NCI-H69 (cell line): ENCODE data around the gene POU6F2.

Experiments used
- DNase-seq: peaks from one replicate; lab custom pipeline; 2025; lab: John Stamatoyannopoulos, UW

POU6F2 gene

DNA sequence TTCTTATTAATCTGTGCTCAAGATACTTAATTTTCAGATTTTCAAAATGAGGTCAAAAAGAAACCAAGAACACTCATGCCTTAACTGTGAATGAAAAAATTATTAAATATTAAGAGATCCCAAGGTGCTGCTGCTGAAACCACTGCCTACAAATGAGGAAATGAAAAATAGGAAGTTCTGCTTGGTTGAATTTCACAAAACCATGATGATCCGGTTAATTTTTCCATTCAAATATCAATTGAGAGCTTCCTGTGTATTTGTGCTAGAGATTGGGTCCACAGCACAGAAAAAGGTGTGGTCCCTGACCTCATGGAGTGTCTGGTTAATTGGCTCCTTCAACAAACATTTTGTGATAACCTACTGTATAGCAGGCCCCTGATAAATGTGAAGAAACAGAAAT is 455.8 kb downstream of the POU6F2 start:
- no peak for DNase-seq

- no peak for DNase-seq
Measured at GRCh38 chr7:39434012-39434411, 456.3 kb downstream of the POU6F2 start.

DNA sequence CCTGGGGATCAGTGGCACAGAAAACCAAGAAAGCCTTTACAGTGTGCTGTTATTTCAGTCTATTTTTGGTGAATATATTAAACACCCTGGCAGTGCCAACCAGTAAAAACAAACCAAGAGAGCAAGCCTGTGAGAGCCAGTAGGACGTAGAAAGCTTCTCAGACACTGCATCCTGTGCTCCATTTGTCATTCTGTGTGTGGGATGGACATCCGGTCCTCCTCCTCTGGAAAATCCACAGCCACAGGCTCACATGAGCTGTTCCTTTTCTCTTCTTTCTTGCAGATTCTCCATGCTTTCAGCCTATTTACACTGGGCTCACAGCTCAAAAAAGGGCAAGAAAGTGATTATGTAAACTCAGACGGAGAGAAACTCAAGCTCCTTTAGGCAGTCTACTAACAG is 468.8 kb downstream of the POU6F2 start:
- no peak for DNase-seq

GRCh38 chr7:39451901-39452300 is 474.2 kb downstream of the POU6F2 start:
- peak; percentile 45 for DNase-seq

DNA sequence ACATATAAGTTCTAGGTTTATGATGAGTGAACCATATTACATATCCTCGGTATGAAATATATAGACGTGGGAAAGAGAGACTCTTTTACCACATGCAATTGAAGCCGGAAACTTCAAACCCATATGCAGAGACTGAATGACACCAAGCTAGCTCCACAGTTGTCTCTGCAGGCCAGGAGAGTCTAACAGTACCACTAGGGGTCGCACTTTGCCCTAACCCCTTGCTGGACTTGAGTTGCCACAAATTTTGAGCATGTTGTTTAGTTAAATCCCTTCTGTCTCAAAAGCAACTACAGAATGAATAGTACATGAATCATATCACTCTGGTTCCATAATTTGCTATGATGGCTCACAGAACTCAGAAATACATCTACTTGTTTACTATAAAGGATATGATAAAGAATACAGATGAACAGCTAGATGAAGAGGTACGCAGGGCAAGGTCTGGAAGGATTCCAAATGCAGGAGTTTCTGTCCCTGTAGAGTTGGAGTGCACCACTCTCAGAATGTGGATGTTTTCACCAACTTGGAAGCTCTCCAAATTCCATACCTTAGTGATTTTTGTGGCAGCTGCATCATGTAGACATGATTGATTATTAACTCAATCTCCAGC is 476.1 kb downstream of the POU6F2 start:
- peak; percentile 58 for DNase-seq

DNA sequence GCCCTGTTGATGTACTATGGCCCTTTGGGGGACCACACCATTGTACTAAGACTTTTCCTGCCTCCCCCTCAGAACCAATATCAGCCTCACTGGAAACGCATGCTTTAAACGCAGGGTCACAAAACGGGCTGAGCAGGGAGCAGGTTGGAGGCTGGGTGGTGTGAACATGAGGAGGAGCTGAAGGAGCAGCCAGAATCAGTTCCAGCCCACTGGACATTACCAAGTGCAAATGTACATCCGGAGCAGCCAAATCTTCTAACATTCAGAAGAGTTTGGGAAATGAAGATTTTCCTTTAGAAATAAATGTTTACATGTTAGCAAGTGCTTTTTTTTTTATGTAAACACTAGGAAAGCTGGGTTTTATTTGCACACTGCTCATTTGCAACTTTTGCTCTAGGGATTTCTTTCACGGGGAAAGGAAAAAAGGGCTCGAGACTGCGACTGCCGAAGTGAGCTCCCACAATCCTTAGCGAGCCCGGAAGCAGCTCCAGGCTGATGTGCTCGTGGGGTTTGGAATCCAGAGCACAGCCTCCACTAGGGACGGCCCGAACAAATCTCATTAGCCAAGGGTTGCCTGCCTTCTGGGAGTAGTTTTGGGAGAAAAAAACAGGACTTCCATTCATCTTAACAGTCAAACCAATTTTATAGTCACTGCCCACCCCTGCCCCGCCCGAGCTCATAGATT is 480.5 kb downstream of the POU6F2 start:
- peak; percentile 72 for DNase-seq

- no peak for DNase-seq
Measured at GRCh38 chr7:39459636-39460035, 481.9 kb downstream of the POU6F2 start.

DNA sequence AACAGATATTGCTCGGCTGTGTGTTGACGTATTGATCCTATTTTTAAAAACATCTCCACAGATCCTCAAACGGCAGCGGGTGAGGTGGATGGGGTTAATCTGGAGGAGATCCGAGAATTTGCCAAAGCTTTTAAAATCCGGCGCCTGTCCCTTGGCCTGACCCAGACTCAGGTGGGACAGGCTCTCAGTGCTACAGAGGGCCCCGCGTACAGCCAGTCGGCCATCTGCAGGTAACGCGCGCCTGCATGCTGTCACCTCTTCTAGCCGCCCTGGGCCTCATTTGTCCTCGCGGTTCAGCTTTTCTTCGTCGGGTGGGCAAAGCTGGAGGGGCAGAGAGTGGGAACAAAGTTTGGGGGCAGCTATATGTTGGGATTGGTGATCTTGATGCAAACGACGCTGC is 482.8 kb downstream of the POU6F2 start:
- no peak for DNase-seq

DNA sequence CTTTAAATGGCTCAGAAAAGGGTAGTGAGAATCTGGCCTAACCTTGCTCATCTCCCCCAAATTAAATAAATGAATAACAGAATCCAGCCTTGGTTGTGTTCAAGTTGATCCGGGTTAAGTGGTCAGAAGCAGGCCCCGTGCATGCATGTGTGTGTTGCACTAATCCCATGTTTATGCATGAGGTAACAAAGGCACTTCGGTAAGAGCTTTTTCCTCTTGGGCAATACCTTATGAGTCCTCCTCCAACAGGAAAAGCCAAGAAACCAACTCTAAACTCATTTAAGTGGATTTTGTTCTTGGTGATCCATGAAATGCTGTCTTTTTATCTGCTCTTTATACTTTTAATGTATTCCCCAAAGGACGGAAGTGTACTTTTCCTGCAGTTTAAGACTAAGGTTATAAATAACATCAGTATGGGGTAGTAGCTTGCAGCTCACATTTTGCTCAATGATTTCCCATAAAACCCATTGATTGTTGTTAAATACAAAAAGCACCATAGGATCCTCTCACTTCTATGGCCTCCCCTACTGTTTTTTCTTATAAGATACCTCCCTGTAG is 483.6 kb downstream of the POU6F2 start:
- DNase-seq: no peak

DNA sequence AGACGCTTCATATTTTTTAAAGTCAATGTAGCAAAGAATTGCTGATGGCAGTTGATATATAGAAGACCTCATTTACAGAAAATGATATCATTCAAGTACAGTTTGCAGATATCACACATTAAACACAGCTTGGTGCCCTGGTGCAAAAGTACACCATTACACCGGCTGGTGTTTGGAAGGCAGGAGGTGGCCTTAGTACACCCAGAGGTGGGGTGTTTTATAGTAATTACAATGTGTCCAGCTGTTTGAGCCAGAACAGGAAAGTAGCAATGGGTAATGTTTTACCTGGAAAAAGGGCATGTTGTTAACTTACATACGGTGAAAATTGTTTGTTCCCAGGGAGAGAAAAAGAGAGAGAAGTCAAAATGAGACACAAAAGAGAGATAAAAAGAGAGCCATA is 485.5 kb downstream of the POU6F2 start:
- DNase-seq: peak; percentile 47

DNA sequence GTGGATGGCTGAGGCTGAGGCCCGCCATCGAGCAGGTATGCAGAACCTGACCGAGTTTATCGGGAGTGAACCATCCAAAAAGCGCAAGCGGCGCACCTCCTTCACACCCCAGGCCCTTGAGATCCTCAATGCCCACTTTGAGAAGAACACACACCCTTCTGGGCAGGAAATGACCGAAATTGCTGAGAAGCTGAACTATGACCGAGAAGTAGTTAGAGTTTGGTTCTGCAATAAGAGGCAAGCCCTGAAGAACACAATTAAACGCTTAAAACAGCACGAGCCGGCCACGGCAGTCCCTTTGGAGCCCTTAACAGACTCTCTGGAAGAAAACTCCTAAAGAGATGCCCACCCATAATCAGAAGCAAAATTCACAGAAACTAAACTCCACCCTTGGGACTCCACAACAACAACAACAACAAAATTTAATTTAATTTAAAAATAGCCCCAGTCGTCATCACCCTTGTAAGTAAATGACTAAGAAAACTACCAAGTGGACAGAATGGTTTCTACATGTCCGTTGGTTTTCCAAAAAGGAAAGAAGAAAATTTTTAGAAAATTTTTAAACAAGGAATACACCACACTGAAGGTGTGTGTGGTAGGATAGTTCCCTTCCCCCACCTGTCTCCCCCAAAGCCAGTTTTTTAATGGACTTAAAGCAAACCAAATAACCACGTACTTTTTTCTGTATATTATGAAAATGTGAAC is 486.8 kb downstream of the POU6F2 start:
- no peak for DNase-seq

DNA sequence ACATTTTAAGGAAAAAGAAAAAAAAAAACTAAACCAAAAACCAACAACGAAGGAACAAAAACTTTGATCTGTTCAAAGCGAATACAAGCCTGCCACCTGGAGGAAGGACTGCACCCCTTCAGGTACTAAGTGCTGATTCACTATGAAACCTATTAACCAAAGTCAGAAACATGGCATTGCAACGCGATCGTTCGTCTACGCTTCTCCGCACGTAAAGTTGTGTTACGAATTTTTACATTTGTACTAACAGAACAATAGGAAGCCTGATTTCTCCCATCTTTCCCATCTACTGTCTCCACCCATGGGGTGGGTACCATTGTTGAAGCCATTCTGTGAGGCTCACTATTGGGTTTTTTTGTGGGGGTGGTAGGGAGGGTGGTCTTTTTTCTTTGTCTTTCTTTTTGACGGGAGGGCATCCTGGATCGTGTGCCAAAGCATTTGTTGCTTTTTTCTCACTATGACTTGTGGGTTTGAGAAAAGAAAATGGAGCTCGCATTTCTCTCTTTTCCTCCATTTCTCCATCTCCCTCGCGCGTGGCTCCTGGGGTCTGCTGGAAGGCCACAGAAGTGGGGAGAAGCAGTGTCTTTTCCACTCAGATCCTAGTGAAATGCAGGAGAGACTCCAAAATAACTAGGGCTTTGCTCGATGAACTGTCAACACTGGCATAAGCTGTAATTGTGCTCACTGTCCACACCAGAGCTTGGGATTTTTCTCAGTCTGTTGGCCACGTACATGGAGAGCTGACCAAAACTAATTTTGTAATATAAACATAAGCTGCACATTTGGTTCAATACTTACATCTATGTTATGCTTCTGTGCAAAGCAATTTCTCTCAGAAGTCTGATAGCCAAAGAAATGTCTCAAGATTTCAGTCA is 487.6 kb downstream of the POU6F2 start:
- peak; percentile 74 for DNase-seq

DNA sequence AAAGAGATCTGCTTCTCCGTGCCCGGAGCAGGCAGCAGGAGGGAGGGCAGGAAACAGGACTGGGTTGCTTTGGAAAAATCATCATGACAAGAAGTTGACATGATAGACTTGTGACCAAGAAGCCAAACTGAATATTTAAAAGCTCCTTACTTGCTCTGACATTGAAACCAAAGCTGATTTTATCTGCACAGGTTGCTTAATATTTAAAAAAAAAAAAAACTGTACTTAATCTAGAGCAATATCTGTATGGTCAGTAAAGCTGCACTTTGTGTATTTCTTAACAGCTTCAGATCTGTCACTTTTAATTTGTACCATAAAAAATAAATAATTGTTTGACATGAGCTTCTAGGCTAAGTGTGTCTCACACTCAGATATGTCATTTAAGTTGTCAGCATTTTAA is 490.6 kb downstream of the POU6F2 start:
- no peak for DNase-seq

DNA sequence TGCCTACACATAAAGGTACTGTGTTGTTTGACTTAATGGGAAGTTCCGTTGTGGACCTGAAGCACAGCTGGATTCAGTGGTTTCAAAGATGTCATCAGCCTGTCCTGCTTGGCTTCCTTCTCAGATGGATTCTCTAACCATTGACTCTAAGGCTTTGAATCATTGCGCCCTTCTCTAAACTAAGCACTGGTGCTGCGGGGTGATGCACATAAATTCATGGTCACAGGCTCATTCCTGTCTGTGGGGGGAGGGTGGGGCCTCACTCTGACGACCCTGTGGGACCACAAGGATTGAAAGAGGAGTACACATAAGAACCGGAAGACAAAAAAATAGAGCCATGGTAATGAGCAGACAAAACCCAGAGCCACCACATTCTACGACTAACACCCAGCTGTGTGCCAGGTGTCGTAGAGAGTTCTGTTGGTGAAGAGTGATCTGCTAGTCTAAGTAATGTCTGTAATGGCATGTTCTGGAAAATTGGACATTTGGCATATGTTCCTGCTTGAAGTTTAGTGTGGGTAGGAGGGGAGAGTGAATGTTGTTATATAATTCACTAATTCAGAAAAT is 491.2 kb downstream of the POU6F2 start:
- no peak for DNase-seq

- no peak for DNase-seq
Measured at GRCh38 chr7:39480901-39481300, 503.2 kb downstream of the POU6F2 start.

DNA sequence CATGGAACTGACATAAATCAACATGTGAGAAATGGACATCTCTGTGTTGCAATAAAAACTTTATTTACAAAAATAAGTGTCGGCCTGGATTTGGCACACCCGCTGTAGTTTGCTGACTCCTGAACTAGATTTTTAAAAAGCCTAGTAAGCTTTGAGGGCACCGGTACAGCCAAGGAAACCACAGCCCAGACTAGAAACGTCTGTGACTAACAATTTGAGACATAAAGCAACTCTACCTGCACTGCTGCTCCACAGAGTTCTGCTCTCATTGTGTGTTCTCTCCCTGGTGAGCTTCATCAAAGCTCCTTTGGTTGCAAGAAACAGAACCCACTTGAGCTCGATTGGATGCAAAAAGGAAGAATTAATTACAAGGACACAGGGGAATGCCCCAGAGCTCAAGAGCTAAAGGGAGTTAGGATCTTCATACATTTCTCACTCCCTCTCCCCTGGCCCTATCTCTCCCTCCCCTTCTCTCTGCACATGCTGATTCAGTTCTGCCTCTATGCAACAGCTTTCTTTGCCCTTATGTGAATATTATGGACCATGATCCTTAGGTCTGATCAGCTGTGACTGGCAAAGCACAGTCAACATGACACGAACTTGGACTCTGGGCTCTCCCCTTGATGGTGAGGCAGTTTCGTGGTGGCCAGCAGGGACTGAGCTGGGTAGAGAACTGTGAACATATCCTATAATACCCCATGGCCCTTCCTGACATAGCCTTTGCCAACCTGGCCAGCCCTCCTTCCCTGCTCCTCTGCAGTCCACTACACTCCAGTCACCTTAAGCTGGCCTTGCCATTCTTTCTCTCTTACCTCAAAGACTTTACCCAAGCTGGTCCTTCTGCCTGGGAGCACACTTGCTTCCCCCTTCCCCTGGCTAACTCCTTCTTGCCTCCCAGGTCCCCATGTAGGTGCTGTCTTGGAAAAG is 511.0 kb downstream of the POU6F2 start:
- no peak for DNase-seq

GRCh38 chr7:39490296-39490695 is 512.6 kb downstream of the POU6F2 start:
- no peak for DNase-seq

GRCh38 chr7:39493934-39494333 is 516.2 kb downstream of the POU6F2 start:
- DNase-seq: no peak

GRCh38 chr7:39501358-39501757 is 523.6 kb downstream of the POU6F2 start:
- DNase-seq: no peak

DNA sequence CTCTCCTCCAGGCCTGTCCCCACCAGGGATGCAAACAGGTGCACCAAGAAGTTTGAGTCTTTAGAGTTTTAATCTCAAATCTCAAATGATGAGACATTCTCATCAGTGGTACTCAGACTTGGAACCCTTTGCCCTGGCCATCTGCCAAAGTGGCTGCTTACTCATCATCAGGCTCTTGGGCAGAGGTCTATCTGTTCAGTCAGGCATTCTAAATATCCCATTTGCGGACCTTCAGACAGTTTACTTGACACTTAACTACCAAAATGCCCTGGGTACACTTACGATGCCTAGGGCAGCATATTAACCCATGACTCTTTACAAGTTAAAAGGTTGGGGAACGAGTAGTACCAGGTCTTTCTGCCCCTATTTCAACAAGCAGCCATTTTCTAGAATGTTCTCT is 527.3 kb downstream of the POU6F2 start:
- DNase-seq: peak; percentile 43
